Measurements from ENCODE around the gene NBDY. TPM values are rescaled to one million over a fixed set of nuclear protein-coding genes. Genes with fewer than 3 reads are reported as not detected.
A peak's percentile ranks its signal among the peaks of the same experiment; 100 is the strongest.
"Not testable (repeated sequence)": the region's sequence is repeated elsewhere in the genome, so short reads cannot be mapped to it uniquely, and the experiment has no call there.

Gene NBDY, protein sequence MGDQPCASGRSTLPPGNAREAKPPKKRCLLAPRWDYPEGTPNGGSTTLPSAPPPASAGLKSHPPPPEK
- total RNA-seq (2014; rRNA removed; shearing (Covaris generic)) = 7.5 and 12.0 TPM in 2 replicates

DNA sequence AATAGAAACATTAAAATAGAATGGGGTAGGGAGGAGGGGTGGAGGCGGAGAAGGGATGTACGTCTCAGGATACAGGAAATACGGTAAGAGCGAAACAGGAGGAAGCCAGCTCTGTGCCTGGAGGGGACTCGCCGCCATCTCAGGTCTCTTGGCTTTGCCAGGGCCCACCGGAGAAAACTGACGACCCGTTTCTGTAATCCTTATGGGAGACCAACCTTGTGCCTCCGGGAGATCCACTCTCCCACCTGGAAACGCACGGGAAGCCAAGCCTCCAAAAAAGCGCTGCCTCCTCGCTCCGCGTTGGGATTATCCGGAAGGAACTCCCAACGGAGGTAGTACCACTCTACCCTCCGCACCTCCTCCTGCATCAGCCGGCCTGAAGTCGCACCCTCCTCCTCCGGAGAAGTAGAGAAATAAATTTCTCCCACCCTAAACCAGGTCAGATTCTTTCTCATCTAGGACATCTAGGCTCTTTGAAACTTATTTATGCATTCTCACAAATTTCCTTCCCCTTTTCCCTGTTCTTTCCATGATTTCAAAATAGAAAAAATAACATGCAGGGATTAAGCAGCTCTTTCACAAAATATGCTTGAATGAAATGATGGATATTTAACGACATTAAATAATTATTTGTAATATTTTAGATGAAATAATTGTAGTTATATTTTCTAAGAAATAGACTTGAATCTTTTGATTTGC lies at the start of gene NBDY:
Gene NBDY (plus strand): TSS at position 92 of the 699 bp plus-strand sequence. CDS start 111 bp downstream, at position 203.
- Histone ChIP-seq H3K4me3 (ENCODE audit: insufficient read depth, low read depth, low read length) (peak within 1 kb of the TSS; percentile 66), H3K27me3 (ENCODE audit: control insufficient read depth, insufficient read depth, low read length) (no peaks in the 10 kb centered on the region), H3K36me3 (replicated peaks; ENCODE audit: control insufficient read depth, insufficient read depth, low read length) (no peaks in the 10 kb centered on the region)
- DNase-seq = no peak

DNA sequence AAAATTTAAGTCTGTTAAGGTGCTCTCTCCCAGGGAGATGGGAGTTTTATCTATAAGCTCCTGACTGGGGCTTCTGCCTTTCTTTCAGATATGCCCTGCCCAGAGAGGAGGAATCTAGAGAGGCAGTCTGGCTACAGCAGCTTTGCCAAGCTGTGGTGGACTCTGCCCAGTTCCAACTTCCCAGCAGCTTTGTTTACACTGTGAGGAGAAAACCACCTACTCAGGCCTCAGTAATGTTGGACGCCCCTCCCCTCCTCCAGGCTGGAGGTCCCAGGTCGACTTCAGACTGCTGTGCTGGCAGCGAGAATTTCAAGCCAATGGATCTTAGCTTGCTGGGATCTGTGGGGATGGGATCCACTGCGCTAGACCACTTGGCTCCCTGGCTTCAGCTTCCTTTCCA lies 24.5 kb upstream of the NBDY start:
- not testable (repeated sequence) for DNase-seq; H3K4me3 ChIP-seq (ENCODE audit: insufficient read depth, low read depth, low read length); H3K36me3 ChIP-seq (replicated peaks; ENCODE audit: control insufficient read depth, insufficient read depth, low read length); H3K27me3 ChIP-seq (ENCODE audit: control insufficient read depth, insufficient read depth, low read length)

DNA sequence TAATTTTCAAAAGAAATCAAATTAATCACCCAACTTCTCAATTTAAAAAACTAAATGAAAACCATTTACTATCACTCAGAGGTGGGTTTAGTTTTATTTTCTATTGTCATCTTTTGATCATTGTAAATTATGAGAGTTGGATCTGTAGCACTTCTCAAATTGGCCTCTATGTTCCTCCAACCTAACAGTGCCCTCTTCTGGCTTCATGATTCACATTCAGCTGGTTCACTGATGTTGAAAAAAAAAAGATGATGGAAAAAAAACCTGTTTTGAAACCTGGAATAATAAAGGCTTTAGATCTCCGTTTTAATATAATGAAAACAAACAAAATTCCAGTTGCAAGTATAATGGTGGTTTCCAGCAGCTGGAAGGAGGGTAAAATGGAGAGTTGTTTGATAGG lies 2.4 kb upstream of the NBDY start:
- no peak for DNase-seq
- Histone ChIP-seq H3K4me3 (ENCODE audit: insufficient read depth, low read depth, low read length) (no peak overlapping the region), H3K27me3 (ENCODE audit: control insufficient read depth, insufficient read depth, low read length) (no peaks in the 10 kb centered on the region), H3K36me3 (replicated peaks; ENCODE audit: control insufficient read depth, insufficient read depth, low read length) (no peaks in the 10 kb centered on the region)

DNA sequence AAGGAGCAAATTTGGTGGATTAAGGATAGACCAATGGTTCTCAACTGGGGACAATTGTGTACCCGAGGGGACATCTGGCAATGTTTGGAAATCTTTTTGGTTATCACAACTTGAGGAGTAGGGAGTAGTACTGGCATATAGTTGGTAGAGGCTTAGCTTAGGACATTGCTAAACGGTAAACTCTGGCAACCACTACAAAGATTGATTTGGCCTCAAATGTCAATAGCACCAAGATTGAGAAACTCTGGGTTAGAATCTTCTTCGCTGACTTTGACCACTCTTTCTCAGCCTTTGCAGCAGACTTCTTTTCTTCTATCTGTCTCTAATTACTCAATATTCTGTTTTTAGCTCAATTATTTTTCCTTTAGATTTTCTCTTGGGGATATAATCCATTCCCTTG lies 1.5 kb upstream of the NBDY start:
- Histone ChIP-seq H3K4me3 (ENCODE audit: insufficient read depth, low read depth, low read length) (no peak overlapping the region), H3K36me3 (replicated peaks; ENCODE audit: control insufficient read depth, insufficient read depth, low read length) (no peaks in the 10 kb centered on the region), H3K27me3 (ENCODE audit: control insufficient read depth, insufficient read depth, low read length) (no peaks in the 10 kb centered on the region)
- DNase-seq = no peak

DNA sequence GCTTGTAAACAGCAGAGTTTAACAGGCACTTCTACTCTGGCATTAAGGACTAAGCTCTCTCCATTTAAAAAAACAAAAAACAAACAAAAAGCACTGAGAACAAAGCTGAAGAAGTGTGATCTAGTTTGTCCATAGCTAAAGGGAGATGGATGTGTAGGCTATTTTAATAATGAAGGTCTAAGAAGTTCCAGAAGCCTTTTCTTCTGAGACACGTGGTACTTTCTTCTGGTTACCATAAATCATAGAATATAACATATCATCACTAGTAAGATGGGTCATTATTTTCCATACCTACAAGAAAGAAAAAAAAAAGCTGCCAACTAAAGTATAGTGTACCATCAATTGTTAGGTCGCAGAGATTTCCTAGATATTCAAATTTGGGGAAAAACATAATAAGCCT lies 722 bp upstream of the NBDY start:
- H3K4me3 ChIP-seq (ENCODE audit: insufficient read depth, low read depth, low read length) = no peak overlapping the region; the same call in 1 of the 2 replicates
- no peaks in the 10 kb centered on the region for H3K36me3 ChIP-seq (replicated peaks; ENCODE audit: control insufficient read depth, insufficient read depth, low read length)
- DNase-seq = no peak
- H3K27me3 ChIP-seq (ENCODE audit: control insufficient read depth, insufficient read depth, low read length) = no peaks in the 10 kb centered on the region

DNA sequence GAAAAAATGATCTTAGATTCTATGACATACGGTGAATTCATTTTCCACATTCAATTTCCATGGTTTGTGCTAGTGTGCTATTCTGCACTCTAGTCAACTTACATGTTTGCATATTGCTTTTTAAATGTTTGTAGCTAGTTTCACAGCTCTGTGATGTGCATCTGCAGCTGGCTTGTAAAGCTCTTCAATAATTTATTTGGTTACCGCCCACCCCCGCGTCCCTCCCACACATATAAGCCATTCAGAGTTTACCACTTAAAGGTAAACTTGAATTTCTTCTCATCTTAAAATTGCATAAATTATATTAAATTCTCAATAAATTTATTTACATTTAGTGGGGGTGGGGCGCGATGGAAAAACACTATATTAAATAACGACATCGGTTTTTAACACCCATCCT lies 291 bp upstream of the NBDY start:
- Histone ChIP-seq H3K36me3 (replicated peaks; ENCODE audit: control insufficient read depth, insufficient read depth, low read length) (no peaks in the 10 kb centered on the region), H3K4me3 (ENCODE audit: insufficient read depth, low read depth, low read length) (peak overlapping the region; percentile 66), H3K27me3 (ENCODE audit: control insufficient read depth, insufficient read depth, low read length) (no peaks in the 10 kb centered on the region)
- DNase-seq = no peak

DNA sequence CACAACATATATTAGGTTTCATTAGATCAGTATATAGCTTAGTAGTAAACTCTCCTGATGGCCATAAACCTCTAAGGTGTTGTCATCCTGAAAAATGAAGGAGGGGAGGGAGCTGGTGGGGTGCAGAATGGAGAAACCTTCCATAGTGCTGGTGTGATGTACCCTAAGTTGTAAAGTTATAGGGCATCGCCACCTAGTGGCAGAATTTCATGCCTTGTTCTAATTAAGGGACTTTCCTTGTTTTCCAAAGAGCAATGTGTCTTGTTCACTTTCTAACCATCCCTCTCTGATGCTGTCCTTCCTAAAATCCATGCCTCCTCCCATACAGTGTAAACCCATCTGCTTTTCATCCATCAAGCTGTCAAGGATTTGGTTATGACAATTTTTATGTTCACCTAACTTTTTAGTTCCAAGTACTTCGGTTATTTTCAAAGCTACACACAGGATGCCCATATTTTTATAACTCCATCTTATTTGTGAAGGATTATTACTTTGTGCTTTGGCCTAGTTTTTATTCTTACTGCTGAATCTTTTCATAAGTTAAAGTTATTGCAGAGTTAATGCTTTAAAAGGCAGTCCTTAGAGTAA lies 4.5 kb downstream of the NBDY start:
- DNase-seq = peak; percentile 35
- Histone ChIP-seq H3K36me3 (replicated peaks; ENCODE audit: control insufficient read depth, insufficient read depth, low read length) (no peaks in the 10 kb centered on the region; the same call in 1 of the 2 replicates), H3K27me3 (ENCODE audit: control insufficient read depth, insufficient read depth, low read length) (no peaks in the 10 kb centered on the region), H3K4me3 (ENCODE audit: insufficient read depth, low read depth, low read length) (no peak overlapping the region)

DNA sequence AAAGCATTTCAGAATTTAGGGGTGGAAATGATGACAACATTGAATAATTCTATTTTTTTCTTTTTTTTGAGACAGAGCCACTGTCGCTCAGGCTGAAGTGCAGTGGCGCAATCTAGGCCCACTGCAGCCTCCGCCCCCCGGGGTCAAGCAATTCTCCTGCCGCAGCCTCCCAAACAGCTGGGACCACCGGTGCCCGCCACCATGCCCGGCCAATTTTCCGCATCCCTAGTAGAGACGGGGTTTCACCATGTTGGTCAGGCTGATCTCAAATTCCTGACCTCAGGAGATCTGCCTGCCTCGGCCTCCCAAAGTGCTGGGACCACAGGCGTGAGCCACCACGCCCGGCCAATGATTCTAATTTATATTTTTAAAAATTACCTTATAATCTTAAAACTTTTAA lies 7.2 kb downstream of the NBDY start:
- no peak for DNase-seq
- no peaks in the 10 kb centered on the region for H3K27me3 ChIP-seq (ENCODE audit: control insufficient read depth, insufficient read depth, low read length)
- no peaks in the 10 kb centered on the region; the same call in 1 of the 2 replicates for H3K36me3 ChIP-seq (replicated peaks; ENCODE audit: control insufficient read depth, insufficient read depth, low read length)

DNA sequence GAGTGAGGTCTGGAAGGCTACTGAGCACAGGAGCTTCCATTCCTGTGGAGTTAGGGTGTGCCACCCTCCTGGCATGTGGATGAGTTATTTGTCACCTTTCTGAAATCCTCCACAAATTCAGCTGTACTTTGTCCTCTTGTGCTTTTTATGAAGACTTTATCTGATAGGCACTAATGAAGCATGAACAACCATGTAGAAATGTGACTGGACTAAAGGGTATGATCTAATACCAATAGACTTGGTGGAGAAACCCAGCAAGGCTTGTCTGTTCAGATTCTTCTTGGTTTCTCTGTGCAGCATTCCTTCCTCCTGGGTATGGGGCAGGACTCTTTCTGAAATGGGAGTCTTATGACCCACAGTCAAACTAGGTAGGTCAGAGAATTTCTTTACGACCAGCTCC lies 9.6 kb downstream of the NBDY start:
- Histone ChIP-seq H3K36me3 (replicated peaks; ENCODE audit: control insufficient read depth, insufficient read depth, low read length) (no peaks in the 10 kb centered on the region; the same call in 1 of the 2 replicates), H3K4me3 (ENCODE audit: insufficient read depth, low read depth, low read length) (no peak overlapping the region), H3K27me3 (ENCODE audit: control insufficient read depth, insufficient read depth, low read length) (no peaks in the 10 kb centered on the region)
- DNase-seq = no peak

More for the DNA sequence above, 7.2 kb downstream of the NBDY start:
- no peak overlapping the region for H3K4me3 ChIP-seq (ENCODE audit: insufficient read depth, low read depth, low read length)

DNA sequence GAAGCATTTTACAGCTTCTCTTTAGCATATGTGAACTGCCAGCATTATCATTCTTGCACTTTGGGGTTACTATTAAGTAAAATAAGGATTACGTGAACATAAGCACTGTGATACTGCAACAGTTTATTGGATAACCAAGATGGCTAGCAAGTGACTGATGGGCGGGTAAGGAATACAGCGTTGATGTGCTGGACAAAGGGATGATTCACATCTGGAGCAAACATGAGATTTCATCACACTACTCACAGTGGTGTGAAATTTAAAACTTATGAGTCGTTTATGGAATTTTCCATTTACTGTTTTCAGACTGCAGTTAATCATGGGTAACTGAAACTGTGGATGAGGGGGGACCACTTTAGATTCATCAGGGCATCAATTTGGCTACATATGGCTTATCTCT lies 16.0 kb downstream of the NBDY start:
- H3K27me3 ChIP-seq (ENCODE audit: control insufficient read depth, insufficient read depth, low read length) = no peaks in the 10 kb centered on the region
- H3K36me3 ChIP-seq (replicated peaks; ENCODE audit: control insufficient read depth, insufficient read depth, low read length) = no peaks in the 10 kb centered on the region
- DNase-seq = no peak
- no peak overlapping the region for H3K4me3 ChIP-seq (ENCODE audit: insufficient read depth, low read depth, low read length)

DNA sequence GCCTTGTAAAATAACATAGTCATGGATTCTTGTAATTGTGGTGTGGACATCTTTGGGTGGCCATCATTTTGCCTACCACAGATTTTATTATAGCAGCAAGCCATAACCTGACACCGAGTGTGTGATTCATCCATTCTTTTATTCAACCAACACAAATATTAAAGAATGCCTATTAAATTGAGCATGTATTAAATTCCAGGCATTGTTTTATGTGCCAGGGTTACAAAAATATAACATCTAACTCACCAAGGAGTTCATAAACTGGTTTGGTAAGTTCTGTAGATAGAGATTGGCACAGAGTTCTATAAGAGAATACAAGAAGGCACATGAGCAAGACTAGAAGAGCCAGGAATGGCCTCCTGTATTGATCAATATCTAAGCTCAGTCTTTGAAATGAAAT lies 18.0 kb downstream of the NBDY start:
- H3K27me3 ChIP-seq (ENCODE audit: control insufficient read depth, insufficient read depth, low read length) = no peaks in the 10 kb centered on the region
- no peak overlapping the region for H3K4me3 ChIP-seq (ENCODE audit: insufficient read depth, low read depth, low read length)
- H3K36me3 ChIP-seq (replicated peaks; ENCODE audit: control insufficient read depth, insufficient read depth, low read length) = no peaks in the 10 kb centered on the region
- no peak for DNase-seq

DNA sequence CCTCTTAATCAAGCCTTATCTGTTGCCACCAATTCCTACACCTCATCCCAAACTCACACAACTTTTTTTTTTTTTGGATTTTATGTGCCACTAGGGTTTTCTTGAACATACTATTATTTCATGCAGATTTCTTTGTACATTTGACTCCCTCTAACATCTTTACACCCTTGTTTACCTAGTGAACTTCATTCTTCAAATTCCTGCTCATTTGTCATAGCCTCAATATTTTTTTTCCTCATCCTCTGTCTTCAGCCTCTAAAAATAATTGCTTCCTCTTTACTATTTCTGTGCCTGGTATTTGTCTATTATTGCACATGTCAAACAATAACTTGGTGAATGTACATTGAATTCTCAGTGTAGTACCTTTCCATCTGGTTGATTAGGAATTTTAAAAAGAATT lies 22.0 kb downstream of the NBDY start:
- DNase-seq = no peak

DNA sequence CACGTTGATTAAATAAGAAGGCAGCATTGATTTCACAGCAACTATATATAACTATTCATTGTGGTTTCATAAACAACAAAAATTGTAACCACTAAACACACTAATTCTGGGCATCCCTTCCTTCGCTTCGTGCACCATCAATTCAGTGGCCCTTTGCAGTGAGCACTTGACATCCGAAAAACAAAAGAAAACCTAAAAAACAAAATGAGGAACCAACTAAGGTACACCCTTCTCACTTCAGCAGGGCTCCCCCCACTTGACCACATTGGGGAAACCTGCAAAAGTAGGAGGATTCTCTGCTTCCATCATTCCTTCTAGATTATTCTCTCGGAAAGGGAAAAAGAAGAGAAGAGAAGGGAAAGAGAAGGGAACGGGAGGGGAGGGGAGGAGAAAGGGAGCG lies 28.3 kb downstream of the NBDY start:
- H3K4me3 ChIP-seq (ENCODE audit: insufficient read depth, low read depth, low read length) = no peak overlapping the region
- H3K27me3 ChIP-seq (ENCODE audit: control insufficient read depth, insufficient read depth, low read length) = no peaks in the 10 kb centered on the region
- no peaks in the 10 kb centered on the region for H3K36me3 ChIP-seq (replicated peaks; ENCODE audit: control insufficient read depth, insufficient read depth, low read length)
- no peak for DNase-seq

More for the DNA sequence above, 22.0 kb downstream of the NBDY start:
- no peak overlapping the region for H3K4me3 ChIP-seq (ENCODE audit: insufficient read depth, low read depth, low read length)
- H3K36me3 ChIP-seq (replicated peaks; ENCODE audit: control insufficient read depth, insufficient read depth, low read length) = no peaks in the 10 kb centered on the region
- H3K27me3 ChIP-seq (ENCODE audit: control insufficient read depth, insufficient read depth, low read length) = no peaks in the 10 kb centered on the region

DNA sequence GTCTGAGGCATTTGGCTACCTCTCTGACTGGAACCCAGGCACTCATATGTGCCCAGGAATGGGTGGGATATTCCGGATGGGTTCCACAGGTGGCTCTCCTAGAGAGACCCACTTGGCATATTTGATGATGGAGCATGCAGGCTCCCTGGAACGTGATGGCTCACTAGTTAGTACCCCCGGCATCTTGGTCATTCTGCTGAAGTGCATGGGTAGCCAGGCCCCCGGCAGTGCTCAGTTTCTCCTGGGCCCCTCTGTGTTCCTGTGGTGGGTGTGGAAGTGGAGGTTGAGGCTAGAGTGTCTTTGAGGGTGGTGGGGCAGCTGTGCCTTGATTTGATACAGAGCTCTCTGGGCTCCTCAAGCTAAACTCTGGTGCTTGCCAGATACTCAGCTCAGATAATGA lies 29.4 kb downstream of the NBDY start:
- Histone ChIP-seq H3K36me3 (replicated peaks; ENCODE audit: control insufficient read depth, insufficient read depth, low read length) (no peaks in the 10 kb centered on the region), H3K4me3 (ENCODE audit: insufficient read depth, low read depth, low read length) (no peak overlapping the region)

DNA sequence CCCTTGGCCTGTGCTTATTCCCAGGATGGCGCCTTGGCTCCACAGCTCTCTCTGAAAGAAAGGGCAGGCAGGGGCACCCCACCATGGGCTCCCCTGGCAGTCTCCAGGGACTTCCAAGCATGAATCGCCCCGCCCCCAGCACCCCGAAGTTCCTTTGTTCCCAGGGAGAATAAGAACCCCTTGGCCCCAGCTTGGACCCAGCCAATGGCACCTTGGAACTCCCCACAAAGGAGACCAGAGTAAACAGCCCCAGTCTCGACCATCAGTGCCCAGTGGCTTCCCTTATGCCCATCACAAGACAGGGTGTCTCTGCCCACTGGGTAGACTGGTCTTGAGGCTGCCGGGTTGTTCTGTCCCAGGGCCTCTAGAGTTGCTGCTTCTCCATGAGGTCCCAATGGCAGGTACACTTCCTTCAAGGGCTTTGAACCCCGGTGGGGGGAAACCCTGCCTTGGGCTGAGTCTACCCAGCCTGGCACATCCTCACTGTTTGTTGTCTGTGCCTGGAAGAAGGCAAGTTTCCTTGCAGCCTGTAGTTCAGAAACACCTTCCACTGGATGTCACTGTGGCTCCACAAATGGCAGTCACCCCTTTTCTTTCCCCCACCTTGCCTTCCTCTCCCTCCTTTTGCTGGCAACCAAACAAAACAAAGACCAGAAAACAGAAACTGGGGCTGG lies 30.8 kb downstream of the NBDY start:
- no peaks in the 10 kb centered on the region for H3K27me3 ChIP-seq (ENCODE audit: control insufficient read depth, insufficient read depth, low read length)
- no peaks in the 10 kb centered on the region for H3K36me3 ChIP-seq (replicated peaks; ENCODE audit: control insufficient read depth, insufficient read depth, low read length)
- no peak overlapping the region for H3K4me3 ChIP-seq (ENCODE audit: insufficient read depth, low read depth, low read length)
- DNase-seq = peak; percentile 10

More for the DNA sequence above, 29.4 kb downstream of the NBDY start:
- peak; percentile 1 for DNase-seq
- H3K27me3 ChIP-seq (ENCODE audit: control insufficient read depth, insufficient read depth, low read length) = no peaks in the 10 kb centered on the region
